Activated naive CD8-positive, alpha-beta T cell treated with anti-CD3 and anti-CD28 coated beads, Interleukin-2, amount 10 ng/mL, durations not matched to agents 7 days and 5 days (primary cell): ENCODE results near the gene ORC5. TPM values are rescaled to one million over a fixed set of nuclear protein-coding genes. Genes with fewer than 3 reads are reported as not detected.

Experiments
- ATAC-seq: fragments of 150-1000 bp; cut with Tn5 transposase; one replicate; pipeline ENCODE4 v1.10.0; 2021; ENCODE audit warnings: low read depth, moderate library complexity
- POLR2A ChIA-PET: fragments of 350-600 bp; sonication (Branson Sonifier 250); formaldehyde crosslinking; loops from one replicate; lab custom pipeline; 2021; ENCODE audit warnings: antibody characterized with exemption; lab: Charles Lee
- DNase-seq: peaks from one replicate; pipeline ENCODE4 v3.0.0; 2021
- H3K27ac Mint-ChIP-seq: one replicate; pipeline ENCODE4 v1.8.0; 2022; ENCODE audit warnings: mild to moderate bottlenecking, mixed read lengths
- H3K27me3 Mint-ChIP-seq: one replicate; pipeline ENCODE4 v1.8.0; 2022; ENCODE audit warnings: mild to moderate bottlenecking, moderate library complexity, mixed read lengths
- H3K36me3 Mint-ChIP-seq: one replicate; pipeline ENCODE4 v1.8.0; 2021; ENCODE audit warnings: mild to moderate bottlenecking, mixed read lengths
- H3K4me1 Mint-ChIP-seq: one replicate; pipeline ENCODE4 v1.8.0; 2021; ENCODE audit warnings: mixed read lengths
- H3K4me3 Mint-ChIP-seq: one replicate; pipeline ENCODE4 v1.8.0; 2022; ENCODE audit warnings: mild to moderate bottlenecking, moderate library complexity, mixed read lengths
- H3K9me3 Mint-ChIP-seq: one replicate; pipeline ENCODE4 v1.8.0; 2021; ENCODE audit warnings: mixed read lengths
- total RNA-seq, 2 experiments: library from RNA; stranded (reverse); gene quantifications; one replicate each; pipeline ENCODE4 v1.2.3, GENCODE V29; 2021

ORC5 gene
- total RNA-seq, 2 experiments from 2014 or later = 20.3 to 20.8 TPM

DNA sequence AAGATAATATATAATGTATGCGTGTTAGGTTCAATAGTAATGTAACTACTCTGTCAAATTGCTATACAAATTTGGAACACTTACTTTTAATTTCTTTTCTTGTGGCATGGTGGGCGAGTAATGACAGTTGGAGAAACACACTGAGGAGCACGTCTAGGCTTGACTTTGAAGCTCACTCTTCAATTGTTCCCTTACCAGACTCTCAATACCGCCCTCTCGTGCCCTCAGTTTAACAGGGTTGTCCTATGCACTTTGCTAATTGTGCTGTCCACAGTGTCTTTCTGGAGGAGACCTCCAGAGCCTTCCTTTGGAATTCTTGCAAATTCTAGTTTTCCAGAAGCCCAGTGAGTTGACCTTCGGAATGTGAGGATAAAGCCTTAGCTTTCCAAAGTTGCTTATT, 111.1 kb downstream of the ORC5 start:
- Mint-ChIP-seq H3K27me3 (peaks cover 2% of the 10 kb centered on the region), H3K9me3 (no peaks in the 10 kb centered on the region), H3K36me3 (no peaks in the 10 kb centered on the region), H3K27ac (no peak overlapping the region), H3K4me1 (no peaks in the 10 kb centered on the region), H3K4me3 (no peak overlapping the region)
- POLR2A ChIA-PET = no interaction called here
- ATAC-seq = no peak
- no peak for DNase-seq

DNA sequence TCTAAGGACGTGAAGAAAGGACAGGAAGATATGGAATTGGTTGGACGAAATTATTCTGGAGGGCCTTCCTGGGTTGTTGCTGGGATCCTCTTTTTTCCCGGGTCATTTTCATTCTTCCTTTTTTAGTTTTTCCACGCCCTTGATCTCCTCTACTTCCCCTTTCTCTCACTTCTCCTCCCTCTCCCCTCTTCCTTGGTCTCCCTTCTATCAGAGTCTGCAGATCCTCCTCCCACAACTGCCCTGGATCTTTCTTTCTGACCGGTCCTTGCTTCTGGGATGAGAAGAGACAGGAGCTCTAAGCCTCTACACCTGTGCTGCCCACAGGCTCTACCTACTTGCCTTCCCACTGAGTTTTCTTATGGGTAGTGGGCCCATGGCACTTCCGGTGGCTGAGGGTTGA, 114.7 kb downstream of the ORC5 start:
- ATAC-seq (no peak), DNase-seq (no peak)
- POLR2A ChIA-PET = no interaction called here
- Mint-ChIP-seq H3K36me3 (no peaks in the 10 kb centered on the region), H3K4me1 (no peaks in the 10 kb centered on the region), H3K27ac (no peak overlapping the region), H3K4me3 (no peak overlapping the region), H3K27me3 (peaks cover 2% of the 10 kb centered on the region), H3K9me3 (no peaks in the 10 kb centered on the region)

DNA sequence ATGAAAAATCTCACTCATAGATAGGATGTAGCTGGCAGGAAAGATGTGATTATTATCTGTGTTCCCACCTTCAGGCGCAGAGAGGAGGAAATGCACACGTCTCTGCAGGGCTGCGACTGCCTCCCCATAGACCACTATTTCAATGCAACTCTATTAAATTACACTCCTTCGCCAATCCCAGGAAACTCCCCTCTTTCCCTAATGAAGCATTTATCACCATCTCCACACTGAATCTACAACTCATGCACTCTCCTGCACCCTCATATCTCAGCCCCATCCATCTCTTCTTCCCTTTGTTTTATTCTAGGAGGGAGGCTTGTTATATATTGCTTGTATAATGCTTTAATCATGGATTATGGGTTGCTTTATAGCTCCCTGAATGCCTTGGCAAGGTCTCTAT, 116.6 kb downstream of the ORC5 start:
- no peaks in the 10 kb centered on the region for H3K4me1 Mint-ChIP-seq
- no peak for ATAC-seq
- DNase-seq = no peak
- no peaks in the 10 kb centered on the region for H3K9me3 Mint-ChIP-seq
- H3K27ac Mint-ChIP-seq = no peak overlapping the region
- POLR2A ChIA-PET = no interaction called here
- no peaks in the 10 kb centered on the region for H3K36me3 Mint-ChIP-seq
- no peak overlapping the region for H3K4me3 Mint-ChIP-seq
- peaks cover 2% of the 10 kb centered on the region for H3K27me3 Mint-ChIP-seq

DNA sequence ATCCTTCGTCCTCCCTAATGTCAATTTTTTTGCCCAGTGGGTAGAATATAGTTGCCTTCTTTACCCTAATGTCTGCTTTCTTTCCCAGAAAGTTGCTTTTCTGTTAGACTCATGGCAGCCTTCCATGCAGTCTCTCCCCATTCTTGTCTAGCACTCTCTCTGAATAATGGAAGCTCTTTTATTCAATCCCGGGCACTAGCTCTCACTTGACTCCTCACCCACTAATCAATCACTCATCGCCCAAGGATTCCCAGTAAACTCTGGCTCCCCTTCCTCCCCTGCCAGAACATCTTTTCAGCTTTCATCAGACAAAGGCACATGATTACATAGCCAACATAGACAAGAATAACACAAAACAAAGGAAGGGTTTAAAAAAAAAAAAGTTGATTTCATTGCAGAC, 118.2 kb downstream of the ORC5 start:
- Mint-ChIP-seq H3K4me3 (no peak overlapping the region), H3K9me3 (peaks cover 1% of the 10 kb centered on the region), H3K4me1 (no peaks in the 10 kb centered on the region), H3K27ac (no peak overlapping the region), H3K36me3 (no peaks in the 10 kb centered on the region), H3K27me3 (peaks cover 2% of the 10 kb centered on the region)
- POLR2A ChIA-PET = no interaction called here
- ATAC-seq (no peak), DNase-seq (no peak)

DNA sequence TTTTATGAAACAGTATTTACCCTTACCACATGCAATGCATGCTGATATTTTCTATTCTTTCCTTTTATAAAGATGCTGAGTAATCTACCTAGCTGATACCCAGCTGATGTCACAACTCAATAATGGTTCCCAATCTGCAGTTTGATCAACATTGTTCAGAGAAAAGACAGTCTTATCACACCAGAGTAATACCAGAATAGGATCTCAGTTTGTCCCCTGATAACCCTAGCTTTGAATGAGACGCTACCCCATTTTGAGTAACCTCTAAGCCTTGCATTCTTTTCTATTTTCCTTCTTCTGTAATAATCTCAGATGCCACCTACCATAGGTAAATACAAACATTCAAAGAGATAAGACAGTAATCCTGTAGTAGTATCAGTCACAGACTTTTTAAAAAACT, 118.8 kb downstream of the ORC5 start:
- Mint-ChIP-seq H3K9me3 (peaks cover 1% of the 10 kb centered on the region), H3K27ac (no peak overlapping the region), H3K36me3 (no peaks in the 10 kb centered on the region), H3K4me3 (no peak overlapping the region), H3K4me1 (no peaks in the 10 kb centered on the region), H3K27me3 (peaks cover 2% of the 10 kb centered on the region)
- no peak for DNase-seq
- ATAC-seq = no peak
- POLR2A ChIA-PET = no interaction called here

Other genes with a start within 250 kb of the ORC5 start
- gene RELN, start 218.4 kb downstream of the ORC5 start, total RNA-seq = not detected
- not detected for gene LHFPL3, start 120.6 kb upstream of the ORC5 start, total RNA-seq